OCI-LY3 (cell line): ENCODE data around the gene MRPL42.

Source experiments
- CTCF ChIP-seq: fragments of 200-600, 300-600 bp; sonication (generic); IDR thresholded peaks from 2 replicates; pipeline ENCODE4 v1.5.1; 2014; ENCODE audit warnings: antibody characterized with exemption, low read length, low read depth
- EZH2phosphoT487 ChIP-seq: fragments of 200-600 bp; shearing (Covaris generic); IDR thresholded peaks from 2 replicates; pipeline ENCODE4 v1.6.1; 2018; ENCODE audit warnings: antibody characterized with exemption, mixed run types, low read depth

- TF ChIP-seq EZH2phosphoT487 (no peak), CTCF (no peak)
Observed at GRCh38 chr12:93469386-93469785, 2.1 kb downstream of the MRPL42 start.
